ENCODE data around the gene DDX31. TPM values are rescaled to one million over a fixed set of nuclear protein-coding genes. Genes with fewer than 3 reads are reported as not detected.

Gene DDX31
- total RNA-seq, 1 experiment from 2014 or later: 26.2 TPM

DNA sequence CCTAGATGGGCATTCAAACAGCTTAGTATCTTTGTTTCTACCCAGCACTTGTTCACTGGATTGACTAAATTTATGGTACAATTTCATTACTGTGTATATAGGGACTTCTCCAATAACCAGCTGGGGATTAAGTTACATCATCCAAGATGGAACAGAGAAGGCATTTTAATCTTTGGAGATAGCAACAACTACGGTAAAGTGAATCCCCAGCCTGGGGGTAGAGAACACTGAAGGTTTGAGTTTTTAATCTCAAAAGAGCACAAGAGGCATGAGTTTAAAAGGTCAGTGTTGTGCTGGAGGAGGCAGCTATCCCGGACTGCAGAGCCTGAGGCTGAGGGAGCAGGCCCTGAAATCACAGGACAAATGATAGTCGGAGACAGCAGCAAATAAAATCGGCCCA, 28.6 kb downstream of the DDX31 start (continued):
- TF ChIP-seq ZBTB21 (CRISPR knock-in tag; IDR thresholded peaks at IDR 0.05; ENCODE audit: borderline replicate concordance) (no peak), ELF4 (CRISPR knock-in tag; IDR thresholded peaks at IDR 0.05; ENCODE audit: low read depth) (no peak), GTF2I (CRISPR knock-in tag; conservative IDR thresholded peaks at IDR 0.05) (no peak), ATF1 (CRISPR knock-in tag; IDR thresholded peaks at IDR 0.05) (no peak), GABPB1 (CRISPR knock-in tag; IDR thresholded peaks at IDR 0.05) (no peak), TEAD4 (CRISPR knock-in tag; IDR thresholded peaks at IDR 0.05) (no peak), ZNF671 (CRISPR knock-in tag; IDR thresholded peaks at IDR 0.05) (no peak)
- TF ChIP-seq, protein P1, sequence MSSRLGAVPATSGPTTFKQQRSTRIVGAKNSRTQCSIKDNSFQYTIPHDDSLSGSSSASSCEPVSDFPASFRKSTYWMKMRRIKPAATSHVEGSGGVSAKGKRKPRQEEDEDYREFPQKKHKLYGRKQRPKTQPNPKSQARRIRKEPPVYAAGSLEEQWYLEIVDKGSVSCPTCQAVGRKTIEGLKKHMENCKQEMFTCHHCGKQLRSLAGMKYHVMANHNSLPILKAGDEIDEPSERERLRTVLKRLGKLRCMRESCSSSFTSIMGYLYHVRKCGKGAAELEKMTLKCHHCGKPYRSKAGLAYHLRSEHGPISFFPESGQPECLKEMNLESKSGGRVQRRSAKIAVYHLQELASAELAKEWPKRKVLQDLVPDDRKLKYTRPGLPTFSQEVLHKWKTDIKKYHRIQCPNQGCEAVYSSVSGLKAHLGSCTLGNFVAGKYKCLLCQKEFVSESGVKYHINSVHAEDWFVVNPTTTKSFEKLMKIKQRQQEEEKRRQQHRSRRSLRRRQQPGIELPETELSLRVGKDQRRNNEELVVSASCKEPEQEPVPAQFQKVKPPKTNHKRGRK (CRISPR knock-in tag; IDR thresholded peaks at IDR 0.05; ENCODE audit: borderline replicate concordance): no peak
- TF ChIP-seq, protein P2, sequence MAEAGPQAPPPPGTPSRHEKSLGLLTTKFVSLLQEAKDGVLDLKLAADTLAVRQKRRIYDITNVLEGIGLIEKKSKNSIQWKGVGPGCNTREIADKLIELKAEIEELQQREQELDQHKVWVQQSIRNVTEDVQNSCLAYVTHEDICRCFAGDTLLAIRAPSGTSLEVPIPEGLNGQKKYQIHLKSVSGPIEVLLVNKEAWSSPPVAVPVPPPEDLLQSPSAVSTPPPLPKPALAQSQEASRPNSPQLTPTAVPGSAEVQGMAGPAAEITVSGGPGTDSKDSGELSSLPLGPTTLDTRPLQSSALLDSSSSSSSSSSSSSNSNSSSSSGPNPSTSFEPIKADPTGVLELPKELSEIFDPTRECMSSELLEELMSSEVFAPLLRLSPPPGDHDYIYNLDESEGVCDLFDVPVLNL (CRISPR knock-in tag; IDR thresholded peaks at IDR 0.05; ENCODE audit: borderline replicate concordance, low read depth): no peak

DNA sequence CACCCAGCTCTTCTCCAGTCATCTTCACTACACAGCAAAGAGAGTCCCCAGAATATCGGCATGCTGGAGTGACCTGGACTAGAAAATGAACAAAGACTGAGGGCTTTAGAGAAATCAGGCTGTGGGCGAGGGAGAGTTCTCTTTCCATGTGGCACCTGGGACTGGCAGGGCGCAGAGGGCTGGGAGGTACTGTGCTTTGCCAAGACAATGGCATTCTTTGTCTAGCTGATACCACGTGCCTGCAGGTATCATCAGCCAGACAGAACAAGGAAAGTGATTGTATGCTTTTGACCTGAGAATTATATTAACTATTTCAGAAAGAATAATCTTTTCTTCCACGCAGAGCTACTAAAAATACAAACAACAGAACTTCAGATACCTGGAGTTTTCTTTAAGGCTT, 30.5 kb downstream of the DDX31 start:
- no peak overlapping the region for H3K27ac Mint-ChIP-seq
- H3K4me3 Mint-ChIP-seq: no peak overlapping the region
- no peak for DNase-seq (ENCODE audit: low spot score)
- peaks cover 43% of the 10 kb centered on the region for H3K36me3 Mint-ChIP-seq
- no peaks in the 10 kb centered on the region for H3K4me1 Mint-ChIP-seq
- ChIA-PET POLR2A (no interaction called here), CTCF (no interaction called here)
- ATAC-seq: no peak
- no peaks in the 10 kb centered on the region for H3K27me3 Mint-ChIP-seq (ENCODE audit: low read depth)
- no peaks in the 10 kb centered on the region for H3K9me3 Mint-ChIP-seq
- TF ChIP-seq CREB1 (CRISPR knock-in tag; IDR thresholded peaks at IDR 0.05) (no peak), FOXK1 (CRISPR knock-in tag; IDR thresholded peaks at IDR 0.05) (no peak), MXD4 (CRISPR knock-in tag; IDR thresholded peaks at IDR 0.05; ENCODE audit: borderline replicate concordance) (no peak), GRHL2 (CRISPR knock-in tag; IDR thresholded peaks at IDR 0.05; ENCODE audit: insufficient replicate concordance, severe bottlenecking) (no peak), CREM (CRISPR knock-in tag; IDR thresholded peaks at IDR 0.05) (no peak), ERG (CRISPR knock-in tag; IDR thresholded peaks at IDR 0.05) (no peak), ATF3 (CRISPR knock-in tag; conservative IDR thresholded peaks at IDR 0.05) (no peak), EMX1 (CRISPR knock-in tag; IDR thresholded peaks at IDR 0.05) (no peak), ZNF232 (CRISPR knock-in tag; IDR thresholded peaks at IDR 0.05) (no peak), ELF4 (CRISPR knock-in tag; IDR thresholded peaks at IDR 0.05; ENCODE audit: low read depth) (no peak), NFATC4 (CRISPR knock-in tag; IDR thresholded peaks at IDR 0.05) (no peak), SP1 (CRISPR knock-in tag; conservative IDR thresholded peaks at IDR 0.05) (no peak)
- TF ChIP-seq, protein P3, sequence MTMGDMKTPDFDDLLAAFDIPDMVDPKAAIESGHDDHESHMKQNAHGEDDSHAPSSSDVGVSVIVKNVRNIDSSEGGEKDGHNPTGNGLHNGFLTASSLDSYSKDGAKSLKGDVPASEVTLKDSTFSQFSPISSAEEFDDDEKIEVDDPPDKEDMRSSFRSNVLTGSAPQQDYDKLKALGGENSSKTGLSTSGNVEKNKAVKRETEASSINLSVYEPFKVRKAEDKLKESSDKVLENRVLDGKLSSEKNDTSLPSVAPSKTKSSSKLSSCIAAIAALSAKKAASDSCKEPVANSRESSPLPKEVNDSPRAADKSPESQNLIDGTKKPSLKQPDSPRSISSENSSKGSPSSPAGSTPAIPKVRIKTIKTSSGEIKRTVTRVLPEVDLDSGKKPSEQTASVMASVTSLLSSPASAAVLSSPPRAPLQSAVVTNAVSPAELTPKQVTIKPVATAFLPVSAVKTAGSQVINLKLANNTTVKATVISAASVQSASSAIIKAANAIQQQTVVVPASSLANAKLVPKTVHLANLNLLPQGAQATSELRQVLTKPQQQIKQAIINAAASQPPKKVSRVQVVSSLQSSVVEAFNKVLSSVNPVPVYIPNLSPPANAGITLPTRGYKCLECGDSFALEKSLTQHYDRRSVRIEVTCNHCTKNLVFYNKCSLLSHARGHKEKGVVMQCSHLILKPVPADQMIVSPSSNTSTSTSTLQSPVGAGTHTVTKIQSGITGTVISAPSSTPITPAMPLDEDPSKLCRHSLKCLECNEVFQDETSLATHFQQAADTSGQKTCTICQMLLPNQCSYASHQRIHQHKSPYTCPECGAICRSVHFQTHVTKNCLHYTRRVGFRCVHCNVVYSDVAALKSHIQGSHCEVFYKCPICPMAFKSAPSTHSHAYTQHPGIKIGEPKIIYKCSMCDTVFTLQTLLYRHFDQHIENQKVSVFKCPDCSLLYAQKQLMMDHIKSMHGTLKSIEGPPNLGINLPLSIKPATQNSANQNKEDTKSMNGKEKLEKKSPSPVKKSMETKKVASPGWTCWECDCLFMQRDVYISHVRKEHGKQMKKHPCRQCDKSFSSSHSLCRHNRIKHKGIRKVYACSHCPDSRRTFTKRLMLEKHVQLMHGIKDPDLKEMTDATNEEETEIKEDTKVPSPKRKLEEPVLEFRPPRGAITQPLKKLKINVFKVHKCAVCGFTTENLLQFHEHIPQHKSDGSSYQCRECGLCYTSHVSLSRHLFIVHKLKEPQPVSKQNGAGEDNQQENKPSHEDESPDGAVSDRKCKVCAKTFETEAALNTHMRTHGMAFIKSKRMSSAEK (CRISPR knock-in tag; IDR thresholded peaks at IDR 0.05; ENCODE audit: borderline replicate concordance): no peak
- TF ChIP-seq, protein P4, sequence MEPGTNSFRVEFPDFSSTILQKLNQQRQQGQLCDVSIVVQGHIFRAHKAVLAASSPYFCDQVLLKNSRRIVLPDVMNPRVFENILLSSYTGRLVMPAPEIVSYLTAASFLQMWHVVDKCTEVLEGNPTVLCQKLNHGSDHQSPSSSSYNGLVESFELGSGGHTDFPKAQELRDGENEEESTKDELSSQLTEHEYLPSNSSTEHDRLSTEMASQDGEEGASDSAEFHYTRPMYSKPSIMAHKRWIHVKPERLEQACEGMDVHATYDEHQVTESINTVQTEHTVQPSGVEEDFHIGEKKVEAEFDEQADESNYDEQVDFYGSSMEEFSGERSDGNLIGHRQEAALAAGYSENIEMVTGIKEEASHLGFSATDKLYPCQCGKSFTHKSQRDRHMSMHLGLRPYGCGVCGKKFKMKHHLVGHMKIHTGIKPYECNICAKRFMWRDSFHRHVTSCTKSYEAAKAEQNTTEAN (CRISPR knock-in tag; IDR thresholded peaks at IDR 0.05): no peak
- TF ChIP-seq, protein P5, sequence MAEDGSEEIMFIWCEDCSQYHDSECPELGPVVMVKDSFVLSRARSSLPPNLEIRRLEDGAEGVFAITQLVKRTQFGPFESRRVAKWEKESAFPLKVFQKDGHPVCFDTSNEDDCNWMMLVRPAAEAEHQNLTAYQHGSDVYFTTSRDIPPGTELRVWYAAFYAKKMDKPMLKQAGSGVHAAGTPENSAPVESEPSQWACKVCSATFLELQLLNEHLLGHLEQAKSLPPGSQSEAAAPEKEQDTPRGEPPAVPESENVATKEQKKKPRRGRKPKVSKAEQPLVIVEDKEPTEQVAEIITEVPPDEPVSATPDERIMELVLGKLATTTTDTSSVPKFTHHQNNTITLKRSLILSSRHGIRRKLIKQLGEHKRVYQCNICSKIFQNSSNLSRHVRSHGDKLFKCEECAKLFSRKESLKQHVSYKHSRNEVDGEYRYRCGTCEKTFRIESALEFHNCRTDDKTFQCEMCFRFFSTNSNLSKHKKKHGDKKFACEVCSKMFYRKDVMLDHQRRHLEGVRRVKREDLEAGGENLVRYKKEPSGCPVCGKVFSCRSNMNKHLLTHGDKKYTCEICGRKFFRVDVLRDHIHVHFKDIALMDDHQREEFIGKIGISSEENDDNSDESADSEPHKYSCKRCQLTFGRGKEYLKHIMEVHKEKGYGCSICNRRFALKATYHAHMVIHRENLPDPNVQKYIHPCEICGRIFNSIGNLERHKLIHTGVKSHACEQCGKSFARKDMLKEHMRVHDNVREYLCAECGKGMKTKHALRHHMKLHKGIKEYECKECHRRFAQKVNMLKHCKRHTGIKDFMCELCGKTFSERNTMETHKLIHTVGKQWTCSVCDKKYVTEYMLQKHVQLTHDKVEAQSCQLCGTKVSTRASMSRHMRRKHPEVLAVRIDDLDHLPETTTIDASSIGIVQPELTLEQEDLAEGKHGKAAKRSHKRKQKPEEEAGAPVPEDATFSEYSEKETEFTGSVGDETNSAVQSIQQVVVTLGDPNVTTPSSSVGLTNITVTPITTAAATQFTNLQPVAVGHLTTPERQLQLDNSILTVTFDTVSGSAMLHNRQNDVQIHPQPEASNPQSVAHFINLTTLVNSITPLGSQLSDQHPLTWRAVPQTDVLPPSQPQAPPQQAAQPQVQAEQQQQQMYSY (CRISPR knock-in tag; IDR thresholded peaks at IDR 0.05): no peak
- TF ChIP-seq, protein P6, sequence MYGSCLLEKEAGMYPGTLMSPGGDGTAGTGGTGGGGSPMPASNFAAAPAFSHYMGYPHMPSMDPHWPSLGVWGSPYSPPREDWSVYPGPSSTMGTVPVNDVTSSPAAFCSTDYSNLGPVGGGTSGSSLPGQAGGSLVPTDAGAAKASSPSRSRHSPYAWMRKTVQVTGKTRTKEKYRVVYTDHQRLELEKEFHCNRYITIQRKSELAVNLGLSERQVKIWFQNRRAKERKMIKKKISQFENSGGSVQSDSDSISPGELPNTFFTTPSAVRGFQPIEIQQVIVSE (CRISPR knock-in tag; IDR thresholded peaks at IDR 0.05; ENCODE audit: borderline replicate concordance): no peak

Measured in WTC11 (cell line).